Heart left ventricle (tissue), 16 donors: ENCODE measurements around the gene PAK4. TPM values are rescaled to one million over a fixed set of nuclear protein-coding genes. Genes with fewer than 3 reads are reported as not detected.

Experiments
- ATAC-seq, 4 donors: fragments of 200-7000 bp; cut with Tn5 transposase; one replicate each; pipeline ENCODE4 v1.9.1; 2020 to 2022; ENCODE audit warnings: moderate library complexity in 4 of 4, mild to moderate bottlenecking in 3 of 4, moderate number of reproducible peaks in 1 of 4
- DNase-seq, 5 donors: peaks; one replicate each; pipeline ENCODE4 v3.0.0-alpha.2; 2020
- H3K27ac ChIP-seq, 12 donors: fragments of 200-600 bp; sonication (generic) in 4 of 12; one replicate each; pipeline versions ENCODE4 v1.5.0 to v1.8.0; 2016 to 2022; ENCODE audit warnings: mild to moderate bottlenecking in 2 of 12
- H3K27me3 ChIP-seq, 9 donors: fragments of 200-600 bp; sonication (generic) in 2 of 9; one replicate each; pipeline versions ENCODE4 v1.5.1 to v1.8.0; 2016 to 2022; ENCODE audit warnings: mild to moderate bottlenecking in 3 of 9
- H3K36me3 ChIP-seq, 9 donors: fragments of 200-600 bp; sonication (generic) in 2 of 9; one replicate each; pipeline versions ENCODE4 v1.5.0 to v1.8.0; 2018 to 2022; ENCODE audit warnings: mild to moderate bottlenecking in 2 of 9
- H3K4me1 ChIP-seq, 12 donors: fragments of 200-600 bp; sonication (generic) in 4 of 12; one replicate each; pipeline versions ENCODE4 v1.5.0 to v1.8.0; 2016 to 2022; ENCODE audit warnings: mild to moderate bottlenecking in 3 of 12
- H3K4me3 ChIP-seq, 12 donors: fragments of 200-600 bp; sonication (generic) in 4 of 12; one replicate each; pipeline versions ENCODE4 v1.5.0 to v1.8.0; 2017 to 2022; ENCODE audit warnings: mild to moderate bottlenecking in 9 of 12, moderate library complexity in 4 of 12
- H3K9me3 ChIP-seq, 12 donors: fragments of 200-600 bp; sonication (generic) in 4 of 12; one replicate each; pipeline versions ENCODE4 v1.5.0 to v1.8.0; 2016 to 2022; ENCODE audit warnings: mild to moderate bottlenecking in 1 of 12
- CTCF ChIP-seq, 12 donors: fragments of 200-600 bp; sonication (generic) in 4 of 12; IDR thresholded peaks; one replicate each; pipeline versions ENCODE4 v1.5.0 to v1.8.0; 2018 to 2022; ENCODE audit warnings: antibody characterized with exemption in 12 of 12, mild to moderate bottlenecking in 5 of 12
- POLR2A ChIP-seq, 2 donors: fragments of 450-650 bp; IDR thresholded peaks; one replicate each; pipeline ENCODE4 v1.6.1; 2017; ENCODE audit warnings: antibody characterized with exemption in 2 of 2, mild to moderate bottlenecking in 2 of 2, moderate library complexity in 2 of 2
- WGBS, 4 donors: extraction: QIAGEN DNeasy Blood & Tissue Kit in 2 of 4; methylation state at CpG; one replicate each; pipeline versions ENCODE4 v1.1.5 to v1.1.7; 2013 to 2018; 5-methylcytosine and 5-hydroxymethylcytosine counted together
- intact Hi-C, 10 donors: fragments of 100-400 bp; cut with DNase I; formaldehyde crosslinking; loops; one replicate each; pipeline versions ENCODE4 v1.11.1 to v1.14.2; 2022
- polyA plus RNA-seq, 2 donors: library from polyadenylated mRNA; stranded (reverse); fragments of 200-250 nt; gene quantifications; one replicate each; pipeline ENCODE4 v1.2.3, GENCODE V29; 2013
- total RNA-seq, 9 donors: library from RNA; depleted of rRNA in 2 of 9; stranded (reverse); fragments of >200 nt in 2 of 9; fragmentation: NEBNext Ultra II Directional in 3 of 9; extraction: Animal tissue kit (Norgen Biotek cat#: 25700) in 3 of 9; gene quantifications; one replicate each; pipeline versions ENCODE4 v1.1.0 to v1.2.4, GENCODE V29; 2016 to 2023
- donor health status: ischemic (EF 13 %, LVEDD 7.1; RV severe dilation, severe dysfunction).
- donor health status: healthy with polysubstance abuse.
- donor health status: DM: no; HTN: yes; CAD: no.
- donor health status: DM: no; HTN: no; CAD: no.
- donor health status: ischemic (EF 25% LVEDD 6.9; RV normal size, moderate dysfunction).
- donor health status: ischemic (EF 25% LVEDD 5.7; RV mildly dilated, moderate dysfunction).
- donor health status: healthy.
- donor health status: DM: yes; HTN: yes; CAD: no.
- donor health status: ischemic (EF 35%, LVEDD 5.7; RV mildly dilated, moderate dysfunction).
- donor health status: nonischemic (EF 11% LVEDD 7.7; RV severe dilation, severe dysfunction).
- donor health status: DM: yes; HTN: yes; CAD: no.
- donor health status: PGD.
- donor health status: ischemic (EF 29% LVEDD 5.4; RV normal size, mild dysfunction).
- donor health status: nonischemic (EF 23%, LVEDD 6.1; RV moderate dilation, normal function).

The PAK4 gene
- total and polyA plus RNA-seq, 11 donors, result 9.5 to 25.8 (median 16.2) TPM

GRCh38 chr19:39194832-39195542 lies 69.4 kb downstream of the PAK4 start:
- H3K4me3 ChIP-seq, result no peak overlapping the region
- no peak for TF ChIP-seq CTCF (IDR thresholded peaks at IDR 0.05)
- TF ChIP-seq POLR2A (IDR thresholded peaks at IDR 0.05), result no peak
- no peaks in the 10 kb centered on the region for H3K9me3 ChIP-seq
- ATAC-seq, result no peak
- peaks cover 0 to 9% (median 0%) of the 10 kb centered on the region in 12 donors for H3K4me1 ChIP-seq
- peaks cover 13 to 82% (median 41%) of the 10 kb centered on the region in 9 donors for H3K27me3 ChIP-seq
- intact Hi-C loops, result loop anchor here in 1 of 10 donors (10.0 kb wide), 1 partner anchor 130 kb away; the partner anchor contains the start of gene LRFN1
- no peak overlapping the region for H3K27ac ChIP-seq
- 43 to 44% (median 44%) methylated on average over 9 of the region's 9 CpGs for WGBS, 4 donors
- no peaks in the 10 kb centered on the region for H3K36me3 ChIP-seq
- no peak for DNase-seq

GRCh38 chr19:39195755-39196154 lies 70.2 kb downstream of the PAK4 start:
- no peak for DNase-seq
- H3K9me3 ChIP-seq, result no peaks in the 10 kb centered on the region
- no peak overlapping the region for H3K4me3 ChIP-seq
- WGBS, 4 donors, result 46 to 52% (median 48%) methylated on average over 9 of the region's 9 CpGs
- no peak for ATAC-seq
- no peaks in the 10 kb centered on the region for H3K36me3 ChIP-seq
- H3K27ac ChIP-seq, result no peak overlapping the region
- H3K27me3 ChIP-seq, result peaks cover 14 to 90% (median 49%) of the 10 kb centered on the region in 9 donors
- peaks cover 0 to 9% (median 0%) of the 10 kb centered on the region in 12 donors for H3K4me1 ChIP-seq
- intact Hi-C loops, result loop anchor here in 1 of 10 donors (10.0 kb wide), 1 partner anchor 129 kb away; the partner anchor contains the start of gene LRFN1
- no peak for TF ChIP-seq POLR2A (IDR thresholded peaks at IDR 0.05)
- no peak for TF ChIP-seq CTCF (IDR thresholded peaks at IDR 0.05)

- Histone ChIP-seq H3K27ac (no peak overlapping the region), H3K9me3 (no peaks in the 10 kb centered on the region), H3K36me3 (no peaks in the 10 kb centered on the region), H3K27me3 (peaks cover 15 to 92% (median 54%) of the 10 kb centered on the region in 9 donors), H3K4me1 (peaks cover 0 to 9% (median 0%) of the 10 kb centered on the region in 12 donors), H3K4me3 (no peak overlapping the region)
- DNase-seq (no peak), ATAC-seq (no peak)
- intact Hi-C loops, result loop anchor here in 1 of 10 donors (10.0 kb wide), 1 partner anchor 128 kb away; the partner anchor contains the start of gene LRFN1
- 5 to 14% (median 9%) methylated on average over 5 to 7 of the region's 7 CpGs for WGBS, 4 donors
- TF ChIP-seq CTCF (IDR thresholded peaks at IDR 0.05) (no peak), POLR2A (IDR thresholded peaks at IDR 0.05) (no peak)
These were observed 70.7 kb downstream of the PAK4 start for GRCh38 chr19:39196320-39196719.

- H3K27me3 ChIP-seq, result peaks cover 15 to 94% (median 60%) of the 10 kb centered on the region in 9 donors
These were observed 71.4 kb downstream of the PAK4 start, which contains the start of gene NCCRP1 for GRCh38 chr19:39196860-39197562. TSS of gene NCCRP1 (plus strand) at chr19:39196964. CDS start at chr19:39196983, 19 bp downstream.

More at GRCh38 chr19:39196860-39197562, 71.4 kb downstream of the PAK4 start, which contains the start of gene NCCRP1:
- Histone ChIP-seq H3K9me3 (no peaks in the 10 kb centered on the region), H3K36me3 (no peaks in the 10 kb centered on the region), H3K27ac (no peak within 1 kb of the TSS), H3K4me1 (peaks cover 0 to 9% (median 0%) of the 10 kb centered on the region in 12 donors), H3K4me3 (peak within 1 kb of the TSS in 1 of 12 donors; percentile 26)
- intact Hi-C loops, result loop anchor here in 1 of 10 donors (10.0 kb wide), 1 partner anchor 128 kb away; the partner anchor contains the start of gene LRFN1
- no peak for TF ChIP-seq POLR2A (IDR thresholded peaks at IDR 0.05)
- TF ChIP-seq CTCF (IDR thresholded peaks at IDR 0.05), result no peak
- no peak for DNase-seq
- WGBS, 4 donors, result 2 to 4% (median 3%) methylated on average over 30 to 51 of the region's 51 CpGs
- ATAC-seq, result no peak
